A673 (cell line): ENCODE measurements around the gene APOL1. TPM values are rescaled to one million over a fixed set of nuclear protein-coding genes. Genes with fewer than 3 reads are reported as not detected.
"Not testable (repeated sequence)": the region's sequence is repeated elsewhere in the genome, so short reads cannot be mapped to it uniquely, and the experiment has no call there.

Experiments used
- BruUV-seq: library from RNA; stranded (reverse); fragments of 400-500 nt; replicated peaks from 2 replicates; lab custom pipeline; 2021; lab: Mats Ljungman, UMichigan
- CTCF ChIA-PET: fragments of 300-600 bp; sonication (Branson Sonifier 250); formaldehyde crosslinking; loops from one replicate; lab custom pipeline; 2022; ENCODE audit warnings: antibody characterized with exemption; lab: Charles Lee
- POLR2A ChIA-PET: fragments of 300-600 bp; sonication (Branson Sonifier 250); formaldehyde crosslinking; loops from one replicate; lab custom pipeline; 2022; ENCODE audit warnings: antibody characterized with exemption; ENCODE audit not compliant: low non-redundant PET; lab: Charles Lee
- DNase-seq: peaks from one replicate; pipeline ENCODE4 v3.0.0-alpha.2; 2015; ENCODE audit warnings: low spot score
- H3K27ac ChIP-seq: fragments of 200-600 bp; sonication (generic); 2 replicates; pipeline ENCODE4 v1.5.1; 2016; ENCODE audit warnings: mixed run types, low read depth, mild to moderate bottlenecking, mixed read lengths, antibody characterized with exemption, low read length; ENCODE audit not compliant: poor library complexity, severe bottlenecking
- H3K27me3 ChIP-seq: fragments of 200-600 bp; sonication (generic); replicated peaks from 2 replicates; pipeline ENCODE4 v1.6.1; 2017; ENCODE audit warnings: mixed run types, low read depth, mild to moderate bottlenecking, mixed read lengths, antibody characterized with exemption, low read length; ENCODE audit not compliant: insufficient read depth, poor library complexity
- H3K36me3 ChIP-seq: fragments of 200-600 bp; sonication (generic); 2 replicates; pipeline ENCODE4 v1.6.1; 2016; ENCODE audit warnings: mixed run types, mild to moderate bottlenecking, mixed read lengths, antibody characterized with exemption, low read length; ENCODE audit not compliant: insufficient read depth, poor library complexity, severe bottlenecking
- H3K4me1 ChIP-seq: fragments of 200-600 bp; sonication (generic); 2 replicates; pipeline ENCODE4 v1.6.1; 2017; ENCODE audit warnings: mixed run types, mild to moderate bottlenecking, mixed read lengths, antibody characterized with exemption, low read length; ENCODE audit not compliant: insufficient read depth, poor library complexity, severe bottlenecking
- H3K4me3 ChIP-seq: fragments of 200-600 bp; sonication (generic); 2 replicates; pipeline ENCODE4 v1.5.1; 2016; ENCODE audit warnings: low read depth, mixed run types, mild to moderate bottlenecking, mixed read lengths, low read length; ENCODE audit not compliant: poor library complexity, severe bottlenecking
- H3K9me3 ChIP-seq: fragments of 200-600 bp; sonication (generic); 2 replicates; pipeline ENCODE4 v1.6.1; 2016; ENCODE audit warnings: mixed run types, low read depth, mild to moderate bottlenecking, mixed read lengths, antibody characterized with exemption, low read length; ENCODE audit not compliant: poor library complexity, severe bottlenecking
- CTCF ChIP-seq: fragments of 300-800, 200-600 bp; sonication (generic); conservative IDR thresholded peaks from 2 replicates; pipeline ENCODE4 v1.5.1; 2017; ENCODE audit warnings: low read depth, mild to moderate bottlenecking, antibody characterized with exemption, low read length, moderate library complexity, mixed read lengths
- EZH2 ChIP-seq: fragments of 200-600 bp; sonication (generic); IDR thresholded peaks from 2 replicates; pipeline ENCODE4 v1.6.1; 2017; ENCODE audit warnings: borderline replicate concordance, low read depth, mild to moderate bottlenecking, mixed read lengths, antibody characterized with exemption, low read length; ENCODE audit not compliant: poor library complexity, severe bottlenecking
- intact Hi-C: fragments of 100-400 bp; cut with micrococcal nuclease; formaldehyde crosslinking; loops from one replicate; pipeline ENCODE4 v1.10.0; 2022; ENCODE audit not compliant: unreplicated experiment
- total RNA-seq: library from RNA; stranded (reverse); gene quantifications from 2 replicates; pipeline ENCODE4 v1.2.3, GENCODE V29; 2021

APOL1 gene
- total RNA-seq, 1 experiment from 2014 or later = 0.30 TPM

DNA sequence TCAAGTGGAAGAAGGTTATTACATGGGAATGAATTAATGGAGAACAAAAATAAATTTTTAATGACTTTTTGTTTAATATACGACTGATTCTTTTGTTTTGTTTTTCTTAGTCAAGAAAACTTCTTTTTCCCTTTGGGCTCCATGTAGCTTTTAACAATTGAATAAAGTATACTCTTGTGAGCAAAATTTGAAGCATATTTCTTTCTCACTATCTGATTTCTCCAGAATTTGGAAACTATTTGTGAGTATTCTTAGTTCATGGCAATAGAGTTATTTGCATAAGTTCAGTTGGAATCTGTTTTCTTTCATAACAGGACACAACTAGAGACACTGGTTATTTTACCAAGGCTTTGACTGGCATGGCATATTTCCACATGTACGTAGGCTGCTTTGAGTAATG lies 3.8 kb upstream of the APOL1 start:
- POLR2A ChIA-PET = no interaction called here
- BruUV-seq = no TSS peak

GRCh38 chr22:36250292-36250960 lies 2.5 kb upstream of the APOL1 start:
- intact Hi-C loops, H3K4me3 ChIP-seq, CTCF ChIA-PET, BruUV-seq, H3K36me3 ChIP-seq, H3K27me3 ChIP-seq, H3K9me3 ChIP-seq, H3K4me1 ChIP-seq, DNase-seq, H3K27ac ChIP-seq, POLR2A ChIA-PET: not testable (repeated sequence)

More for the DNA sequence above, 3.8 kb upstream of the APOL1 start:
- Histone ChIP-seq H3K9me3 (no peaks in the 10 kb centered on the region), H3K4me1 (no peaks in the 10 kb centered on the region), H3K4me3 (no peak overlapping the region), H3K27ac (no peak overlapping the region), H3K36me3 (no peaks in the 10 kb centered on the region), H3K27me3 (no peaks in the 10 kb centered on the region)
- intact Hi-C loops = no loop called here
- CTCF ChIA-PET = no interaction called here
- TF ChIP-seq EZH2 (no peak), CTCF (no peak)
- no peak for DNase-seq

GRCh38 chr22:36251979-36252608 lies 839 bp upstream of the APOL1 start:
- H3K9me3 ChIP-seq, DNase-seq, H3K27ac ChIP-seq, H3K36me3 ChIP-seq, POLR2A ChIA-PET, H3K27me3 ChIP-seq, intact Hi-C loops, H3K4me1 ChIP-seq, BruUV-seq, H3K4me3 ChIP-seq, CTCF ChIA-PET: not testable (repeated sequence)

DNA sequence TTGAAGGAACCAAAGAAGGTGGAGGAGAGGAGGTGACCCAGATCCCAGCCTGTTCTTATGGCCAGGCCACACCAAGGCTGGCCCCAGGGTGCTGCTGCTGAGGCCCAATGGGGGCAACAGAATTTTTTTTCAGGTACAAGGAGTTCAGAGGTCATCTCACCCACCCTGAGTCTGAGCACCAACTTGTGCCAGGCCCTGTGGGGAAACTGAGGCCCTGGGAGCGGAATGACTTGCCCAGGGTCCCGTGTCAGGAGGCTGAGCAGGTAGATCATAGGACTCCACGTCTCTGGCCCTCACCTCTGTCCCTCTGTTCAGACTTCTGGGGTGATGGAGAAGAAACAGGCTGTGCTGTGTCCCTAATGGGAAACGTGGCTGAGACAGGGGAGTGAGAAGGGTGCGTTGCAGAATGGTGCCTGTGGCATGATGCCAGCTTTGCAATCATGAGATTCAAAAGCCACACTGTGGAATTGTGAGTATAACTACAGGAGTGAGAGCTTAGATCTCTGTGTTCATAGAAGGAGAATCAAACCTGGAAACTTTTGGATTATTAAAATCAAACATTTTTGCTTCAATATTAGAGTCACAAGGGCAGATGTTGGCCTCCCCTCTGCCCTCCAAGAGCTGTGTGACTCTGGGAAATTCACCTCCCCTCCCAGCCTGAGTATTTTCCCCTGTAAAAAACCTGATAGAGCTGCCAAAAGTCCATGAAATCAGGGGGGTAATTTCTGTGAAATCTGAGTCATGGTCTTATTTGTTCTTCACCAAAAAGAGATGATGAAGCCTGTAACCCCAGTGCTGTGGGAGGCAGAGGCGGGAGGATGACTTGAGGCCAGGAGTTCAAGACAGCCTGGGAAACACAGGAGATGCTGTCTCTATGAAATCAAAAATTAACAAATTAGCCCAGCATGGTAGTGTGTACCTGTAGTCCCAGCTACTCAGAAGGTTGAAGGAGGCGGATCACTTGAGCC lies 874 bp downstream of the APOL1 start:
- H3K4me1 ChIP-seq = peaks cover 6% of the 10 kb centered on the region
- no peak overlapping the region for H3K4me3 ChIP-seq
- H3K27ac ChIP-seq = no peak overlapping the region
- TF ChIP-seq EZH2 = no peak
- no peak for TF ChIP-seq CTCF
- ChIA-PET POLR2A (no interaction called here), CTCF (no interaction called here)
- H3K9me3 ChIP-seq = no peaks in the 10 kb centered on the region
- no TSS peak for BruUV-seq
- no peak for DNase-seq
- intact Hi-C loops = no loop called here
- H3K36me3 ChIP-seq = no peaks in the 10 kb centered on the region
- H3K27me3 ChIP-seq = no peaks in the 10 kb centered on the region

GRCh38 chr22:36255572-36255971 lies 2.6 kb downstream of the APOL1 start:
- POLR2A ChIA-PET, H3K4me3 ChIP-seq, H3K27me3 ChIP-seq, H3K9me3 ChIP-seq, DNase-seq, CTCF ChIA-PET, intact Hi-C loops, H3K27ac ChIP-seq, BruUV-seq, H3K36me3 ChIP-seq: not testable (repeated sequence)
- peaks cover 16% of the 10 kb centered on the region for H3K4me1 ChIP-seq
